ENCODE measurements around the gene PLCB1.

The PLCB1 gene

GRCh38 chr20:8161264-8162071 lies 29.4 kb downstream of the PLCB1 start:
- DNase-seq = no peak

GRCh38 chr20:8162610-8163009 lies 30.5 kb downstream of the PLCB1 start:
- DNase-seq = no peak

GRCh38 chr20:8163543-8163942 lies 31.5 kb downstream of the PLCB1 start:
- DNase-seq = no peak

GRCh38 chr20:8166730-8167129 lies 34.7 kb downstream of the PLCB1 start:
- no peak for DNase-seq

GRCh38 chr20:8168785-8169288 lies 36.8 kb downstream of the PLCB1 start:
- DNase-seq = no peak

GRCh38 chr20:8170921-8171320 lies 38.9 kb downstream of the PLCB1 start:
- DNase-seq = no peak

GRCh38 chr20:8172191-8172590 lies 40.1 kb downstream of the PLCB1 start:
- DNase-seq = no peak

- DNase-seq = no peak
Observed at GRCh38 chr20:8175741-8176675, 43.9 kb downstream of the PLCB1 start.

- DNase-seq = no peak
Observed at GRCh38 chr20:8183526-8183925, 51.5 kb downstream of the PLCB1 start.

GRCh38 chr20:8187740-8188139 lies 55.7 kb downstream of the PLCB1 start:
- DNase-seq = no peak

- no peak for DNase-seq
Observed at GRCh38 chr20:8190043-8190880, 58.2 kb downstream of the PLCB1 start.

GRCh38 chr20:8194721-8195120 lies 62.7 kb downstream of the PLCB1 start:
- no peak for DNase-seq

- DNase-seq = no peak
Observed at GRCh38 chr20:8196096-8196495, 64.0 kb downstream of the PLCB1 start.

- no peak for DNase-seq
Observed at GRCh38 chr20:8200220-8200619, 68.2 kb downstream of the PLCB1 start.

- no peak for DNase-seq
Observed at GRCh38 chr20:8203366-8203765, 71.3 kb downstream of the PLCB1 start.

GRCh38 chr20:8205996-8206395 lies 73.9 kb downstream of the PLCB1 start:
- DNase-seq = no peak

- no peak for DNase-seq
Observed at GRCh38 chr20:8208226-8208625, 76.2 kb downstream of the PLCB1 start.

- DNase-seq = no peak
Observed at GRCh38 chr20:8209061-8209460, 77.0 kb downstream of the PLCB1 start.

GRCh38 chr20:8210749-8211148 lies 78.7 kb downstream of the PLCB1 start:
- no peak for DNase-seq

- no peak for DNase-seq
Observed at GRCh38 chr20:8212286-8212685, 80.2 kb downstream of the PLCB1 start.

GRCh38 chr20:8213270-8213669 lies 81.2 kb downstream of the PLCB1 start:
- no peak for DNase-seq

- no peak for DNase-seq
Observed at GRCh38 chr20:8213831-8214587, 81.9 kb downstream of the PLCB1 start.

Measured in activated CD4-positive, alpha-beta T cell treated with anti-CD3 and anti-CD28 coated beads for 1 hour (primary cell).